ENCODE data around the gene TUBA8. TPM values are rescaled to one million over a fixed set of nuclear protein-coding genes. Genes with fewer than 3 reads are reported as not detected.

The TUBA8 gene
- total RNA-seq, 1 experiment from 2014 or later = 0.29 TPM

- DNase-seq (ENCODE audit: low spot score) = no peak
Measured at GRCh38 chr22:18077087-18077638, 33.4 kb upstream of the TUBA8 start.

- peak; percentile 74 for DNase-seq (ENCODE audit: low spot score)
Measured at GRCh38 chr22:18077639-18078328, 32.8 kb upstream of the TUBA8 start, which contains the start of gene PEX26. Gene PEX26 (plus strand): TSS chr22:18077990. CDS start chr22:18078377, 387 bp downstream.

GRCh38 chr22:18078329-18079041, 32.1 kb upstream of the TUBA8 start:
- DNase-seq (ENCODE audit: low spot score) = no peak

GRCh38 chr22:18079706-18080233, 30.8 kb upstream of the TUBA8 start:
- no peak for DNase-seq (ENCODE audit: low spot score)

- DNase-seq (ENCODE audit: low spot score) = no peak
Measured at GRCh38 chr22:18081416-18081815, 29.2 kb upstream of the TUBA8 start.

GRCh38 chr22:18082467-18082866, 28.1 kb upstream of the TUBA8 start:
- no peak for DNase-seq (ENCODE audit: low spot score)

GRCh38 chr22:18083406-18083805, 27.2 kb upstream of the TUBA8 start:
- no peak for DNase-seq (ENCODE audit: low spot score)

GRCh38 chr22:18085188-18085587, 25.4 kb upstream of the TUBA8 start:
- DNase-seq (ENCODE audit: low spot score) = no peak

GRCh38 chr22:18087350-18087855, 23.2 kb upstream of the TUBA8 start:
- DNase-seq (ENCODE audit: low spot score) = no peak

- no peak for DNase-seq (ENCODE audit: low spot score)
Measured at GRCh38 chr22:18088825-18089568, 21.6 kb upstream of the TUBA8 start.

GRCh38 chr22:18090286-18090685, 20.3 kb upstream of the TUBA8 start:
- DNase-seq (ENCODE audit: low spot score) = no peak

- no peak for DNase-seq (ENCODE audit: low spot score)
Measured at GRCh38 chr22:18091478-18091877, 19.1 kb upstream of the TUBA8 start.

GRCh38 chr22:18091916-18092526, 18.6 kb upstream of the TUBA8 start:
- DNase-seq (ENCODE audit: low spot score) = peak; percentile 64

- DNase-seq (ENCODE audit: low spot score) = no peak
Measured at GRCh38 chr22:18093661-18094060, 16.9 kb upstream of the TUBA8 start.

- peak; percentile 69 for DNase-seq (ENCODE audit: low spot score)
Measured at GRCh38 chr22:18095101-18095805, 15.4 kb upstream of the TUBA8 start.

- DNase-seq (ENCODE audit: low spot score) = no peak
Measured at GRCh38 chr22:18096823-18097222, 13.8 kb upstream of the TUBA8 start.

- no peak for DNase-seq (ENCODE audit: low spot score)
Measured at GRCh38 chr22:18100781-18101180, 9.8 kb upstream of the TUBA8 start.

- DNase-seq (ENCODE audit: low spot score) = no peak
Measured at GRCh38 chr22:18101536-18101935, 9.1 kb upstream of the TUBA8 start.

GRCh38 chr22:18103527-18104269, 6.9 kb upstream of the TUBA8 start:
- DNase-seq (ENCODE audit: low spot score) = no peak

GRCh38 chr22:18104566-18104965, 6.0 kb upstream of the TUBA8 start:
- DNase-seq (ENCODE audit: low spot score) = peak; percentile 27

All from A172 (cell line).